Spleen (tissue), 7 donors: ENCODE data around the gene TRAPPC11.

Experiments
- POLR2A ChIP-seq, 3 donors: fragments of 450-650 bp; IDR thresholded peaks; one replicate each; pipeline ENCODE4 v1.5.1; 2017; ENCODE audit warnings: antibody characterized with exemption in 3 of 3, mild to moderate bottlenecking in 1 of 3
- POLR2AphosphoS5 ChIP-seq, 3 donors: sonication (generic); formaldehyde crosslinking; IDR thresholded peaks; one replicate each; pipeline ENCODE4 v1.5.1; 2017; ENCODE audit warnings: antibody characterized with exemption in 3 of 3
- TF ChIP-seq, protein P1 (sequence below), 11 experiments: fragments of 200-600 bp in 7 of 11; fragments of 450-650 bp in 4 of 11; sonication (generic) in 4 of 11; IDR thresholded peaks in 8 of 11; conservative IDR thresholded peaks in 3 of 11; 1 replicate in 7 of 11; 2 replicates in 4 of 11; pipeline versions ENCODE4 v1.4.0 to v1.8.0; 2016 to 2021; ENCODE audit warnings: antibody characterized with exemption in 11 of 11, inconsistent platforms in 4 of 11, mild to moderate bottlenecking in 1 of 11
- donor health status: DM: no; HTN: no; CAD: no; lungs with moderate emphysema.
- donor health status: DM: no; HTN: no; CAD: no.
- donor health status: DM: no; HTN: no; CAD: no.

DNA sequence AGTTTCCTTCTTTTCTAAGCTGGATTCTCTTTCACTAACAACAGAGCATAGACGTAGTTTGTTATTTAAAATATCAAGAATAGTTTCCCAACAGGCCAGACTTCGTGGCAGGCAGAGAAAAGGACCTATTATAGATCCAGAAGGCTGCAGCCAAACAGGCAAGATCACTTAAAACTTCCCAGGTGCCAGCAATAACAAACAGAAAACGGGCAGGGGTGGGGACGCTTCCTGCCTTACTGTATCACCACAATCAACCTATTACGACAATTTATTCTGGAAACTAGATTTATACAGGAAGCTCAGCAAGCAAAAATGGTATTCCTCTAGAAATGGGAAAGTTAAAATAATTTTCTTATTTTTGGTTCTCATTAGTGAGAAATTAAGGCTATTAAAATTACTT lies 22.2 kb upstream of the TRAPPC11 start:
- TF ChIP-seq, protein P1, sequence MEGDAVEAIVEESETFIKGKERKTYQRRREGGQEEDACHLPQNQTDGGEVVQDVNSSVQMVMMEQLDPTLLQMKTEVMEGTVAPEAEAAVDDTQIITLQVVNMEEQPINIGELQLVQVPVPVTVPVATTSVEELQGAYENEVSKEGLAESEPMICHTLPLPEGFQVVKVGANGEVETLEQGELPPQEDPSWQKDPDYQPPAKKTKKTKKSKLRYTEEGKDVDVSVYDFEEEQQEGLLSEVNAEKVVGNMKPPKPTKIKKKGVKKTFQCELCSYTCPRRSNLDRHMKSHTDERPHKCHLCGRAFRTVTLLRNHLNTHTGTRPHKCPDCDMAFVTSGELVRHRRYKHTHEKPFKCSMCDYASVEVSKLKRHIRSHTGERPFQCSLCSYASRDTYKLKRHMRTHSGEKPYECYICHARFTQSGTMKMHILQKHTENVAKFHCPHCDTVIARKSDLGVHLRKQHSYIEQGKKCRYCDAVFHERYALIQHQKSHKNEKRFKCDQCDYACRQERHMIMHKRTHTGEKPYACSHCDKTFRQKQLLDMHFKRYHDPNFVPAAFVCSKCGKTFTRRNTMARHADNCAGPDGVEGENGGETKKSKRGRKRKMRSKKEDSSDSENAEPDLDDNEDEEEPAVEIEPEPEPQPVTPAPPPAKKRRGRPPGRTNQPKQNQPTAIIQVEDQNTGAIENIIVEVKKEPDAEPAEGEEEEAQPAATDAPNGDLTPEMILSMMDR (IDR thresholded peaks at IDR 0.05 in 8 of 11, conservative IDR thresholded peaks at IDR 0.05 in 3 of 11) = no peak
- TF ChIP-seq POLR2A (IDR thresholded peaks at IDR 0.05) (no peak), POLR2AphosphoS5 (IDR thresholded peaks at IDR 0.05) (no peak)
